HG03095 (cell line): ENCODE results near the gene LAD1.

ENCODE experiments used
- ATAC-seq: cut with Tn5 transposase; IDR thresholded peaks from one replicate; pipeline ENCODE4 v1.9.1; 2021; ENCODE audit warnings: moderate library complexity; ENCODE audit not compliant: unreplicated experiment

Gene LAD1

DNA sequence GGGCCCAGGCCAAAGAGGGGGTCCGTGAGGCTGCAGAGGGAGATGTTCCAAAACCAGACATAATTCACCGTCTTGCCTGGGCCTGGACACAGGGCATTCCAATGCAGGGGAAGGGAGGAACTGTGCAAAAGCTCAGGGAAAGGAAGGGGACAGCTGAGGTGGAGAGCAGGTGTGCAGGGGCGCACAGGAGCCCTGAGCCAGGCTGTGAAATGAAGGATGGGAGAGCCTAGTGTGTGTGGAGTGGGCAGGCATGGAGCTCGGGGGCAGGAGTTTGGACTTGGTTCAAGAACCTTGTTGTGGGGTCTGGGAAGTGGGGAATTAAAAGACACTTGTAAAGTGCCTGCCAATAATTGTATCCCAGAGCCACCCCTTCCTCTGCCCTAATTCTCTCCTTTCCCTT is 20.1 kb upstream of the LAD1 start:
- ATAC-seq = no peak

DNA sequence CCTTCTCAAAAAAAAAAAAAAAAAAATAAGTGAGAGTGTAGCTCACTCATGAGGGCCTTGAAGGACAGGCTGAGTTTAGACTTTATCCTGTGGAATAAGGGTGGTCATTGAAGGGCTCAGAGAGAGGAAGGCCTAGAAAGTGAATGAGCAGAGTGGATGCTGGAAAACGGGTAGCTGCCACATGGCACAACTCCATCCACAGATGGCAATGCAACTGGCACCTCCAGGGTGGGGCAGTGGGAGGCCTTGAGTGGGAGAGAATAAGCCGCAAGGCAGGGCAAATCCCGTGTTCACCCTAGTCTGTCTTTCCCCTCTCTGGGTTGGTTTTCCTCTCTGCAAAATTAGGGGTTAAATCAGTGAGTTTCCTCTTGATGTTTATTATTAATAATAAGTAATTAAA is 19.3 kb upstream of the LAD1 start:
- no peak for ATAC-seq

DNA sequence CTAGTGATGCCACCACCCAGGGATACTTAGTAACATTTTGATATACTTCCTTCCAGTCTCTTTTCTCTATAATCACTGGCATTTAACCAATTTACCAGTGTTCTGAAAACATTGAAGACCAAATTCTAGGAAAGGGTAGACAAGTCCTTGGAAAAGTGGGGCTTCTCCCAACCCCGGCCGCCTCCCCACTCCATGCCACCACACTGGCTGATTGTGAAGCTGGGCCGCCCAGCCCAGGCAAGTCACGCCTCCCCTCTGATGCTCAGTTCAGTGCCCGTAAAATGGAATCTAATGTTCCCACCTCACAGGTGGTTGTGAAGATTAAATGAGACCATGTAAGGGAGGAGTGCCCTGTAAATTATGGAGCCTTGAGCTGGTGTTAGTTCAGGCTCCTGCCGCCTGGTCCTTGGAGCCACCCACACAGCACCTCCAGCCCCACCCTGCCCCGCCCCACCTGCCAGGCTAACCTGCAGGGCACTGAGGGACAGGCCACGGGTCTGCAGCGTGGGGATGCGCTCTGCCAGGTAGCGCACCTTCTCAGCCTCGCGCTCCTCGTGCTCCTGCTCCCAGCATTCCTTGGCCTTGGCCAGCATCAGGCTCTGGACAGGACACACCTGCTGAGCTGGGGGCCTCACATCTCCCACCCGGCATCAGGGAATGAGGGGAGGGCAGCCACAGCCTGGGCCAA is 15.1 kb upstream of the LAD1 start:
- ATAC-seq = no peak

DNA sequence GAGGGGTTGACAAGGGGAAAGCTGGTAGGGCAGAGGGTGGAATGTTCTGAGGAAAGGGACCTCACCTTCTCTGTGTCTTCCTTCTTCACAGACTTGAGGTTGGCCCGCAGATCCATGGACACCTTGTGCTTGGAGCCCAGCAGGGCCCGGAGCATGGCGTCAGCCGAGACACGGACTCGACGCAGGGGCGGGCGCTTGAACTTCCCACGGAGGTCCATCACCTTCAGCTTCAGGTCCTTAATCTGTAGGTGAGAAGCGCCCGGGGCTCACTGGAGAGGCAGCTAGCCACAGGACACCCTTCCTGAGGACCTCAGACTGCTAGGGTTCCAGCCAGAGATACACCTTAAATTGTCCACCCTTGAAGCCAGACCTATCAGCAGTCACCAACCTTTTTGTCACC is 12.2 kb upstream of the LAD1 start:
- no peak for ATAC-seq

DNA sequence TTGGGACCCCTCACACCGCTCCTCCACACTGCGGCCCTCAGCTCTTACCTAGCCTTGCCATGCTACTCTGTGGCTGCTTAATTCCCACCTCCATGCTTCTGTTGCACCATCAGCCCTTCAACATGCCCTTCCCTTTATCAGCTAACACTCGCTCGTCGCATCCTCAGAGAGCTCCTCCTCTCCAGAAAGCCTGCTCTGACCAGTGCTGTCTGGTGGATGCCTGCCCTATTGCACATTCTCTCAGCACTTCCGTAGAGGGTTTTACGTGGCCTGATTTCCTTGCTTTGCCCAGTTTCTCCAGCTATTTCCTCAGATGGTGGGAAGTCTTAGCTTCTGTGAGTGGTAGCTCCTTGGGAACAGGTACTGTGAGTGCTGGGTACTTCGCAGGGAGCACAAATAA is 10.3 kb upstream of the LAD1 start:
- ATAC-seq = no peak

DNA sequence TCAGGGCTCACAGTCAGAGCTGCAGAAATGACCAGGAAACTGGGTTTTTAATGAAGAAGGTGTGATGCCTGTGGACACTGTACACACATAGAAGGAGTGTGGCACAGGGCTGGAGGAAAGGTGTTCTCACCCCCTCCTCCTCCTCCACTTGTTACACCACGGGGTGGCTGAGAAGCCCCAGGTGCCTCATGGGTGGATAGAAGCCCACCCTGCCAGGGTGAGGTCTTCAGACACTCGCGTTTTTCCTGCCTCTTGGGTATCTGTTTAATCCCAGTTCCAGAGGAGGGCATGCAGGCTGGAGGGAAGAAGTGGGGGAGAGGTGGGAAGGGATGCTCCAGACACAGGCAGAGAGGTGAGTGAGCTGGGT is 9.7 kb upstream of the LAD1 start:
- ATAC-seq = no peak

DNA sequence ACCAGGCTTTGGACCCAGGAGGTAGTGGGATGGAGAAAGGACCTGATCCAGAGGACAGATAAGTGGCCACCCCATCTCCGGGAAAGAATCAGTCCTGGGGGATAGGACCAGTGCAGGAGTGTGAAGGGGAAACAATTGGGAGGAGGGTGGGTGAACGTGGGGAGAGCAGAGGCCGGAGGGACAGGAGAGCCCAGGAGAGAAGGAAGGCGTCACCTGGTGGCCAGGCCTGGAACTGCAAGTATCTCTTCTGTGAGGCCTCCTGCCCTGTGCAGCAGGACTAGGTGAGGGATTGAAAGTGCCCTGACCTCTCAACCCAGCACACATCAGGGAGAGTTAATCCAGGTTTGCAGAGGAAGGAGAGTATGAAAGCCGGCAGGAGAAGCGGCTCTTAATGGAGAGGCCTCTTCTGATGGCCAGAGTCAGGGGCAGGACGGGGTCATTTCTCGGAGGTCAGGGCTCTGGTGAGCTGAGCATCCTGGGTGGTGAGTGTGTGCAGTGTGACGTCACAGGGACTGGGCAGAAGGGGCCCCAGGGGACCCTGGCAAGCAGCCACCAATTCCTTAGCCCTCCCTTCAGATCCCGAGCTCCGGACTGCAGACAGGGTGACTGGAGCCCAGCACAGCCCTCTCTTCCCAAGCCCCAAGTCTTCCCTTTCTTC is 9.2 kb upstream of the LAD1 start:
- ATAC-seq = no peak

DNA sequence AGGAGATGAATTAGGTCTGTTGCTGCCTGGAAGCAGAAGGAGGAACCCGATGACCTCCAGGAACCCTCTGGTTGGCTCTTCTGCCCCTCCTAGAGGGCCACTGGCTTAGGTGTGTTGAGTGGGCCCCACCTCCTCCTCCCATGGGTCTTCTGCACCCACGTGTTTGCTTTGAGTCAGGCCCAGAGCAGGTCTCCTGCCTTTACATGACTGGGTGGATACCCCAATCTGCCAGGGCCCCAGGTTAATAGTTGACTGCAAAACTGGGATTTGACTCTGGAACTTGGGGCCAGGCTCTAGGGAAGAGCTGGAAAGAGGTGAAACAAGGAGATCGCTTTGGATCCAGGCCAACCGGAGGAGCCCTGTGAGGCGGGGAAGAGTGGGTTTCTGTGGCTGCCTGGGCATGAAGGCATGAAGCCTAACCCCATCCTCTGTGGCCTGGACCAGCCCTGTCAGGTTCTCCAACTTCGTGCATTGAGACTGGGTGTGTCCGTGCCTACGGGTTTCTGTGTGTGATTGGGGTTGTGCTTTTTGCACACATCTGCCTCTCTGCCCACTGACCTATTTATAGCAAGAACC is 7.8 kb upstream of the LAD1 start:
- no peak for ATAC-seq

DNA sequence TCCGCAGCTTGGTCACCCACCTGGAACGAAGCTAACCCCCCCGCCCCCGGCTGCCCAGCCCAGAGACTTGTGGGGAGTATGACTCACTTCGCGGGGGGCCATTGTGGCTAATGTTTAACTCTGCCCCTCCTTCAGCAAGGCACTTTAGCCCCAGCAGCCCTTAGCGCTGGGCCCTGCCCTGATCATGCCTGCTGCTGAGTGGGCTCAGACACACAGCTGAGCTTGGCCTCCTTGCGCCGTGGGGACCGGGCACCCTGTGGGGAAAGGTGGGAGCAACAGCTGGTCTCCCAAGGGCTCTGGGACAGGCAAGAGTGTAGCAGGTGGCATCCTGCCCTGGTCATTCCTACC is 6.3 kb upstream of the LAD1 start:
- peak; percentile 47 for ATAC-seq

DNA sequence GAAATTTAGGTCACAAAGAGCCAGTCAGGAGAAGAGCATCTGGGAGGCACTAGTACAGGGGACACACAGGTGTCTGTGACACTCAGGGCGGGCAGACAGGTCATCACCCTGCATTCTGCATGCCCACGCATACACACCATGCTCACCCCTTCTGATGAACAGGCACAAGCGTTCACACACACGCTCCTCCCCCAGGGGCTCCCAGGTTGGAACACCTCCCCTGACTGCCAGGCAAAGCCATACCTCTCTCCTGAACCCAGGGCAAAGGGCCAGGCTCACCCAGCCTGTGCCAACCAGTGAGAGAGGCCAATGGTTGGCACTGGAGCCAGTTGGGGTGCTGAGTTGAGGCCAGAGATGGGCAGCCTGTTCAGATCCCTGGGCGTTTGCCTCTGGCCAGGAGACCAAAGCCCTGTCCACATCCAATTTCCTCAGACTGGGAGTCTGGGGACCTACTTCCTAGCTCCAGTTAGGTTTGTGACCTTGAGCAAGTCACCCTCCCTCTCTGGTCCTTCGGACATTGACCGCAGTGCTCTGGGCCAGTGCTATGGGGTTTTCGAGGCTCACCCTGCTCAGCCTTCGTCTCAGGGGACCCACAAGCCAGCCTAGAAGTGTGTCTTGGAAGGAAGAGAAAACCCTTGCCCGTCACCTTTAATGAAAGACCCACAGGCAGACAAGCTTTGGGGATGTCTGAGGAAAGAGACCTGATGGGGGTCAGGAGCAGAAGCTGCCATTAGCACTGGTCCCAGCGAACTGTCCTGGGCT is 5.8 kb upstream of the LAD1 start:
- ATAC-seq = no peak

DNA sequence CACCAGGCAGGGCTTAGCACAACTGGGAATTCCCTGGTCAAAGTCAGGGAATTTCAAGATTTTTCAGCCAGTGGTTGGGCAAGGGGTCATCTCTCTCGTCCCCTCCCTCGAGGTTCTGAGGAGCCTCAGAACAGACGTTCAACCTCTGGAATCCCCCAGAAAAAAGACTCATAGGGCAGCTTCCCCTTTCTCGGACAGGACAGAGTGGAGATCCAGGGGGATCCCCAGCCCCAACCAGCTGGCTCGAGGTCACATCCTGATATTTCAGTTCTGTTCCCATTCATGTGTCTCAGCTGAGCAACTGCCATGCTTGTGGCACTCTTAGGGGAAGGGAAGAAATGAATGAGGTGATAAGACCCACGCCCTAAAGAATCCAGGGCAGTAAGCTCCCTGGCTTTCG is 4.9 kb upstream of the LAD1 start:
- no peak for ATAC-seq

DNA sequence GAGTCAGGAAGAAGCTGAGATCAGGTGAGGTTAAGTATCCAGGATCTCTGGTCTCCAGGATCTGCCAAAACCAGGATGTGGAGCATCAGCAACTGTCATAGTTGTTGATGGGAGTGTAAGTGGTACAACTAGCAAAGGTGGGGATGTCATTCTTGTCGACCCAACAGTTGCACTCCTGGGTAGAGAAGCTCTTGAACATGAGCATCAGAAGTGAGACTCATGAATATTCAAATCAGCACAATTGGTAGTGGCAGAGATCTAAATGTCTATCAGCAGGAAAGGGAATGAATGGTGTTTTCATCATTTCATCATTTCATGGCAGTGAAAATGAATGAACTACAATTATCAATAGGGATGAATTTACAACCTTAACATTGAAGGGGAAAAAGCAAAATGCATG is 4.2 kb upstream of the LAD1 start:
- ATAC-seq = no peak

DNA sequence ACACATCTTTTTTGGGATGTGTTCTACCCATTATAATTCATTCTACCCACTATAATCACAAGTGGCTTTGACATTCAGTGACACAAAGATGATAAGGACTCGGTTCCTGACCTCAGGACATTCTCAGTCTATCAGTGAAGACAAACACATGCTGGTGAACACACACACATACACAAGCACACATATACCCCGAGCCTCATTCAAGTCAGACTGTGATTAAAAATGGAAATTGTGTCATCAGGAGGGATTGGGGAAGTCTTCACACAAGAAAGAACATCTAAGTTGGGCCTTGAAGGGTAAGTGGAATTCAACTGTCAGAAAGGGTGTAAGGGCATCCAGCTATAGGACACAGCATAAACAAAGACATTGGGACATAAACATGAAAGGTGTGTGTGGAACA is 2.6 kb upstream of the LAD1 start:
- ATAC-seq = no peak

DNA sequence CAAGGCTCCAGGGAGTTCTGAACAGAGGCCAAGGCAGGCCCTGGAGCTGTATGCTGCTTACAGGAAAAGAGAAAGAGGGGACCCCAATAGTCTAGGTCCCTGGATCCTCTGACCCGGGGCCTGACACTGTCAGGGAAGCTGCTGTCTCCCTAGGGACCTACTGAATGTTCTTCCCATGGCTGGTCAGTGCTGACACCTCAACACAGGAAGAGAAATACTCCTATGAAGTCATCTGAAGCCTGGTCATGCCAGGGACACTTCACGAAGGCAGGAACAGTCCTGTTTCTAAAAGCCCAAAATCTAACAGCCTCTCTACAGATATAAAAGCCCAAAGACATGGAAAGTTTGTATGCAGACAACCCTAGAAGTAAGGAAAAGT is 1.7 kb upstream of the LAD1 start:
- no peak for ATAC-seq

DNA sequence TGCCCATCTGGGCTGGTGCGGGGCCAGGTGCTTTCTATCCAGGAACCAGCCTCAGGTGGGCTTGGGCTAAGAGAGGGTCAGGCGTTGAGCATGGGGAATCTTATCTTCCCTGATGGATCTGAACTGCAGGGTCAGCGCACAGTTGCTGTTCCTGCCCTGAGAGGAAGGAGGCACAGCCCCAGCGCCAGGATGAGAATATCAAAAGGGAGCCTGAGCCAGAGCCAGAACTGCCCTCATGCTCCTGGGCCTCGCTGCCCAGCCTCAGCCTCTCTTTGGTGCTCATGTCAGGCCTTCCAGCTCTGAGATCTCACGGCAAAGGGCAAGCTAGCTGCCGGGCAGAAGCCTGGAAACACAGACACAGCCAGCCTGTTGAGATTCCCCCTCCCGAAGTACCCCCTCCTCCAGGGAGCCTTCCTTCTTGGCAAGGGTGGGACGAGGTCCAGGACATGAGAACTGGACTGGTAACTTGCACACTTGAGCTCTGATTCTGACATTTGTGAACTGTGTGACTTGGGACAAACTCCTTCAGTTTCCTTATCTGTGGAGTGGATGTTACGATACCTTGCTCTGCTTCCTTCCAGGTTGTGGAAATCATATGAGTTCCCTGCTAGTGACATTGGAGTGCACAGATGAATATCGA is 1.2 kb upstream of the LAD1 start:
- no peak for ATAC-seq

DNA sequence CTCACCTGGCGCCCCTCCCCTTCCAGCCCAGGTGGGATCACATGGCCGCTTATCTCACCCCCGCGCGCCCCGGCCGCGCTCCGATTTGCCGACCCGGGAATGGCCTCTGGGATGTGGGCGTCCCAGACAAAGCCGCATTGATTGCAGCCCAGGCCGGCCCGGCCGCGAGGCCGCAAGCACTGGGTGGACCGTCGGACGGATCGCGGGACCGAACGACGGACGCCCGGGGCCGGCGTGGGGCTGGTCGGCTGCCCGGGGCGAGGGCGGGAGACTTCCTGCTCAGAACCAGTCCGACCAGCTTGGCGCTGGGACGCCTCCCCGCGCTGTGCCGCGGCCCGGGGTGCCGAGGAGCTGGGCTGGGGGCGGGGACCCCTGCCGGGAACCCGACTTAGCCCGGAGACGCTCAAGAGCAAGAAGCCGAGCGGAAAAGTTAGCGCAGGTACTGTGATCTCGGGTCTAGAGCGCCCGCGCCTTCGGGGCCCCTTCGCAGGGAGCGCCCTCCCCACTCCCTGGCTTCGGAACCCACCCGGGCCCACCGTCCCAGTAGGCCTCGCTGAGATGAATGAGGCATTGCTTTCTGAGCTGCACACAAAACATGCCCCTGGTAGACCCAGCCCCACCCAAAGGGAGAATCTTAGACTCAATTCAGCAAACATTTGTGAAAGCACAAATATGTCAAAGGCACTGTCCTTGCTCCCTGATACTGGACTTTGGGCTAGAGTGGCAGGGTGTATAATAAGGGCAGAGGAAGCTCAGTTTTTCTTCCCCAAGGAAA is 415 bp upstream of the LAD1 start:
- ATAC-seq = no peak

DNA sequence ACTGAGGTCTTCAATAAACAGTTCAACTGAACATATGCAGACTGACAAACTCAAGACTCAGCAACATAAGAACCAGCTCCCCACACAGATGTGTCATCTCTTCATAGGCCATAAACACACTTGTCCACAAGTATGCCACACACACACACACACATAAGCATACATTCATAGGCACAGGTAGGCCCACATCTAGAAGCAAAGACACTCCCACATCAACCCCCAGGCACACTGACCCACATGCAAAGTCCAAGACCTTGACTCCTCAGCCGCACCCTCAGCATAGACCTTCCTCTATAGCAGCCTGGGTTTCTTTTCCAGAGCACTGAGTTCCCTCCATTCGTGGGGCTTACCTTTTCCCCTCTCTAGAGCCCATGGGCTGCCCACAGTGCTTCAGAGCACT is 1.4 kb downstream of the LAD1 start:
- no peak for ATAC-seq

DNA sequence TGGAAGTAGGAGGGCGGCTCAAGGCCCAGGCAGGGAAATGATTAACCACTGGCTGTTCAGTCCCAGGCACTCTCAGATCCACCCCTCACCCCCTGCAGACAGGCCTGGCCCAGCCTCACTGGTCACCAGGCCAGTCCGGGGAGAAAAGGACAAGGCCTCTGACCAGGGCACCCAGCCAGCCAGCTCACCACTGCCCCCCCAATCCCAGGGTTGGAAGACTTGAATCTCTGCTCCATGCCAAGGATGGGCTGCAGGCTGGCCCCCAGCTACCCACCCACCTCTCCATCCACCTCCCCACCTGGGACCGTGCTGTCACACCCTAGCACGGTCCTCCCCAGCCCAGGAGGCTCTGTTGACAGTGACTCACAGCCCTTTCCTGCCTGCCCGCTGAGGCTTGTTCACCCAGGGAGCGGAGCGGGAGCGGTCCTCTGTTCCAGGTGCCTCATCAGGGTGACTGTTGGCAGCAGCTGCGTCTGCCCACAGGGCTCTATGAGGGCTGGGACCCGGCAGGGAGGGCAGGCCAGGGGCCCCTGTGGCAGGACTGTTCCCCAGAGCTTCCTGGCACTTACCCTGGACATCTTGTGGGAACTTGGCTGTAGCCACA is 2.2 kb downstream of the LAD1 start:
- no peak for ATAC-seq

DNA sequence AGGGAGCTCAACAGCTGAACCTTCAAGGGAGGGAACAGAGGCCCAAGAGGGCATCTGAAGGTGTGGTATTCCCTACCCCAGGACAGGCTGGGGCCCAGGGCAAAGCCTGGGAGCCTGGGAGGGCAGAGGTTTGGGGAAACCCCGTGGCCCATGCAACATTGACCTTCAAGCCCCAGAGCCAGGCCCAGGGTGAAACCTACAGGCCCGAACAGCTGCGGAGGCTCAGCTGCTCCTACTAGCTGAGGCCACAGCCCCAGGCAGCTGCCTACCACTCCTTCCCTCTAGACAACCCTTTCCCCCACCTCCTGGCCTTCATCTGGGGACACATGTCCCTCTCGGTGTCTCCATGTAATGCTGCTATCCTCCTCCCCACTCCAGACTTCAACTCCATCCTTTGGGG is 3.2 kb downstream of the LAD1 start:
- ATAC-seq = no peak

DNA sequence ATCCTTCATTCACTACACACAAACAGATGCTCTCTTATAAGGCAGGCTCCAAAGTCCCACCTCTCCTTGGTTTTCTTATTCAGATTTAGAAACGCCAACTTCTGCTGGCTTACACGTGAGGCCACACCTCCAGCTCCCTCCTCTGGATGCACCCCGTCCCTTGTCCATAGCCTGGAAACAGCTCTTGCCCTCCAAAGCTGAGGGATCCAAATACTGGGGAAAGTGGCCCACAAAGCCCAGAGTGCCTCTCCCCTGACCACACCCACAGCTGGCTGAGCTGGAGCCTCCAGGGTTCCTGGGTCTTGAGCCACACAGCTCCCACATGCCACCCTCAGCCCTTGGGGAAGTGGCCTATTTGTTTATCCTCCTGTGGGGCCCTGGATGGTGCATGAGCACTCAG is 4.5 kb downstream of the LAD1 start:
- ATAC-seq = no peak

DNA sequence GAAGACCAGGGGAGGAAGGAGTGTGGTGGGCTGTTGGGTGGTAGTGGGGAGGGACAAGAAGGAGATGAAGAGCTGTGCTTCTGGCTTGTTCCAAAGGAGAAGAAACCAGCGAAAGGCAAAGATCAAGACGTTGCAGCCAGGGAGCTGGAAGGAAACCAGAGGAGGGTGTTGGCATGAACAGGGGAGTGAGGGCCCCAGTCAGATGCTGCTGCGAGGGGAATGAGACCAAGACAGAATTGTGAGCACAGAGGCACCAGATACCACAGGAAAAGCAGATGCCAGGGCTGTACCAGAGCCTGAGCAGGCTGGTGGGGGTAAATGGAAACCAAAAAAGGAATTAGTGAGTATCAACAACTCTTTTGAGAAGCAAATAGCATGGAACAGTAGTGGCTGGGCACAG is 6.0 kb downstream of the LAD1 start:
- no peak for ATAC-seq
